NCI-H460 (cell line): ENCODE measurements around the gene RAB24. TPM values are rescaled to one million over a fixed set of nuclear protein-coding genes. Genes with fewer than 3 reads are reported as not detected.
"Not testable (repeated sequence)": the region's sequence is repeated elsewhere in the genome, so short reads cannot be mapped to it uniquely, and the experiment has no call there.

Source experiments
- DNase-seq: peaks from one replicate; pipeline ENCODE4 v3.0.0-alpha.2; 2016; ENCODE audit warnings: low read depth; ENCODE audit errors: extremely low read depth
- total RNA-seq: library from RNA; depleted of rRNA; stranded (reverse); fragments of >200 nt; shearing (Covaris generic); gene quantifications from 2 replicates; pipeline ENCODE4 v1.2.3, GENCODE V29; 2014

The RAB24 gene
- total RNA-seq, 1 experiment from 2014 or later = 29.7 TPM

DNA sequence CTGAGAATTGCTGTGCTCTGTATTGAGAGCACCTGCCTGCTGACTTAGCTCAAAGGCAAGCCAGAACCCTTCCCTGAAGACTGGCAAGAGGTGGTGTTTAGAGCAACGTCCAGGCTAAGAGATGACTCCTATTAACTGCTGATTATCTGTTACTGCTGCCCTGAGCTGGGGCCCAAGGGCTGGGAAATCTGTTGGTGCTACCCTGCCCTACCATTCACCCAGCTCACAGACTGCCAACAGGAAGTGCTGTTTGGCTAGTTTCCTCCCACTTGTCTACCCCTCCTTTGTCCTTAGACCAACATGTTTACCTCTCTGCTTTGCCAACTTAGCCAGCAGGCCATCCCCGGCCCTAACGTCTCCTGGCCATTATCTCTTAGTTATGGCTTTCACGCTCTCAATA is 6.9 kb downstream of the RAB24 start:
- no peak for DNase-seq

GRCh38 chr5:177295924-177296323 is 7.6 kb downstream of the RAB24 start:
- no peak for DNase-seq

GRCh38 chr5:177294632-177295031 is 8.9 kb downstream of the RAB24 start:
- no peak for DNase-seq

DNA sequence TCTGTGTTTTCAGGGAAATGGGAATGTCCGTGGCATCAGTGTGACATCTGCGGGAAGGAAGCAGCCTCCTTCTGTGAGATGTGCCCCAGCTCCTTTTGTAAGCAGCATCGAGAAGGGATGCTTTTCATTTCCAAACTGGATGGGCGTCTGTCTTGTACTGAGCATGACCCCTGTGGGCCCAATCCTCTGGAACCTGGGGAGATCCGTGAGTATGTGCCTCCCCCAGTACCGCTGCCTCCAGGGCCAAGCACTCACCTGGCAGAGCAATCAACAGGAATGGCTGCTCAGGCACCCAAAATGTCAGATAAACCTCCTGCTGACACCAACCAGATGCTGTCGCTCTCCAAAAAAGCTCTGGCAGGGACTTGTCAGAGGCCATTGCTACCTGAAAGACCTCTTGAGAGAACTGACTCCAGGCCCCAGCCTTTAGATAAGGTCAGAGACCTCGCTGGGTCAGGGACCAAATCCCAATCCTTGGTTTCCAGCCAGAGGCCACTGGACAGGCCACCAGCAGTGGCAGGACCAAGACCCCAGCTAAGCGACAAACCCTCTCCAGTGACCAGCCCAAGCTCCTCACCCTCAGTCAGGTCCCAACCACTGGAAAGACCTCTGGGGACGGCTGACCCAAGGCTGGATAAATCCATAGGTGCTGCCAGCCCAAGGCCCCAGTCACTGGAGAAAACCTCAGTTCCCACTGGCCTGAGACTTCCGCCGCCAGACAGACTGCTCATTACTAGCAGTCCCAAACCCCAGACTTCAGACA is 9.5 kb downstream of the RAB24 start:
- DNase-seq = no peak

GRCh38 chr5:177291735-177292134 is 11.8 kb downstream of the RAB24 start:
- DNase-seq = no peak

- no peak for DNase-seq
These were observed 12.5 kb downstream of the RAB24 start for GRCh38 chr5:177290816-177291596.

GRCh38 chr5:177288191-177288590 is 15.3 kb downstream of the RAB24 start:
- DNase-seq = no peak

DNA sequence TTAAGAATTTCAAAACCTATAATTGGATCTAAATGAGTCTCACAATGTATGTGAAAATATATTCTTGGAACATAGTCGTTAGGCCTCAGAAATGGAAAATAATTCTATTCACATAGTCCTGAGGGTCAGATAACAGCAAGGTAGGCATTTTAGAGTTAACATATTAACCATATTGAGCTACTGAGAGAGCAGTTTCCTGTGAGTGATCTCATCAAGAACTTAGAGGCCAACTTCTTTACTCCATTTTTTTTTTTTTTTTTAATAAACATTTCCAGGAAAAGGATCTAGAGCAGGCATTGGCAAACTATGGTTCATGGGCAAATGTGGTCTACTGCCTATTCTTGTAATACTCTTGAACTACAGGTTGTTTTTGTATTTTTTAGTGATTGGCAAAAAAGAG is 26.6 kb downstream of the RAB24 start:
- no peak for DNase-seq

DNA sequence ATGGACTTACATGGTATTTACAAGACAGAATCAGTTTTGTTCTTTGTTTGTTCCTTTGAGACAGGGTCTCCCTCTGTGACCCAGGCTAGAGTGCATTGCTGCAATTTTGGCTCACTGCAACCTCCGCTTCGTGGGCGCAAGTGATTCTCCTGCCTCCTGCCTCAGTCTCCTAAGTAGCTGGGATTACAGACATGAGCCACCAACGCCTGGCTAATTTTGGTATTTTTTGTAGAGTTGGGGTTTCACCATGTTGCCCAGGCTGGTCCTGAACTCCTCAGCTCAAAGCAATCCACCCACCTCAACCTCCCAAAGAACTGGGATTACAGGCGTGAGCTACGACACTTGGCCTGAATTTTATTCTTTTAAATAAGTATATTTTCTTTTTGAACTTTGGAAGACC is 27.6 kb downstream of the RAB24 start:
- DNase-seq = no peak

- DNase-seq = no peak
These were observed 32.4 kb downstream of the RAB24 start for GRCh38 chr5:177271113-177271512.

DNA sequence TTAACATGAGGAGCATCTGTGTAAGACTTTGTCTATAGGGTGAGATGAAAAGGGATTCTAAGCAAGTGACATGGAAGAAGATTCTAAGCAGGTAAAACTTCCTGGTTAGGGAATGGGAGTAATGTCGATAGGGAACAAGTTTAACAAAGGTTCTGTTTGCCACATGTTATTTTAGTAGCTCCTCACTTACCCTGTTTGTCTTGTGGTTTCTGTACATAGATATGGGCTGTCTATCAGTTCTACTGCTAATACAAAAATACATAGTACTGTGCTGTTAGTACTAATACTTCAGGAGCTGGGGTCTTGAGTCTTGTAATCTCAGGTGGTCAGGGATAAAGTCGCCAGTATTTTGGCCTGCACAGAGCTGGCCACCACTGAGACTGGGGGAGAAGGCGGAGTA is 32.9 kb downstream of the RAB24 start:
- no peak for DNase-seq

DNA sequence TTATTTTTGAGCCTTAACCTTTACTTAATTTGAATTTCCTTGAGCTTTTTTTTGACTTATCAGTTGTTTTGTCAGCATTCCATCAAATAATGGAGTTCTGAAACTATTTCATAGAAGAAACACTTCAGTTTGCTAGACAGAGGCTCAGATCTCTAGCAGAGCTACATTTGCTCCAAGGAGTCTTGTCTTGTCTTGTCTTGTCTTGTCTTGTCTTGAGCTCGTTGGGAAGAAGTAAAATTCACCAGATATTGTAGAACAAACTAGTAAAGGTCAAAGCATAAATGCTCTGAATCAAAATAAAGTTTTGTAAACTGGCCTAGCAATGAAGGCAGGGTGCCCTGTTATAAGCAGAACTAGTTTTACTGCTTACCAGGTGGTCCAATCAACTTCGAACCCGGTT is 33.5 kb downstream of the RAB24 start:
- no peak for DNase-seq

DNA sequence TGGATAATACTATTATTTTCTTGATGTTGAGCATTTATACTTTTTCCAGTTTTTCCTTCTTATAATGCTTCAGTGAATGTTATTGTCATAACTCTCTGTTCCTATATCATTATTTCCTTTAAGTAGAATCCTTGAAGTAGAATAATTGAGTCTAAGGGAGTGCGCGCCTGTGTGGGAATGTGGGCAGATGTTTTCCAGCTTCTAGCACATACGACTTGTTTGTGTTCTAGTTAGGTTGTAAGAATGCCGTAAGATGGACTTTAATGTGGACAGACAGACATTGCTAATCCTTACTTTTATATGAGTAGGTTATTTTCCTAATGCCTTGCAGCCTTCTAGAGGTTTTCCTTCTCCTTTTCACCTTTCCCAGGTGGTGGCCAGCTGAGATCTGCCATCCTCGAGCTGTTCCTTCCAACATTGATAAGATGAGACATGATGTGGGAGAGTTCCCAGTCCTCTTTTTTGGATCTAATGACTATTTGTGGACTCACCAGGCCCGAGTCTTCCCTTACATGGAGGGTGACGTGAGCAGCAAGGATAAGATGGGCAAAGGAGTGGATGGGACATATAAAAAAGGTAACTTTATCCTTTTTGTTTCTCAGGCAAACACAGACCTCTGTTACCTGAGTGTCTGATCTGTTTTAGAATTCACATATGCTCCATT is 34.2 kb downstream of the RAB24 start:
- DNase-seq = no peak

GRCh38 chr5:177265395-177265794 is 38.1 kb downstream of the RAB24 start:
- DNase-seq = no peak

GRCh38 chr5:177264178-177264577 is 39.3 kb downstream of the RAB24 start:
- DNase-seq = no peak

GRCh38 chr5:177261510-177261909 is 42.0 kb downstream of the RAB24 start:
- no peak for DNase-seq

DNA sequence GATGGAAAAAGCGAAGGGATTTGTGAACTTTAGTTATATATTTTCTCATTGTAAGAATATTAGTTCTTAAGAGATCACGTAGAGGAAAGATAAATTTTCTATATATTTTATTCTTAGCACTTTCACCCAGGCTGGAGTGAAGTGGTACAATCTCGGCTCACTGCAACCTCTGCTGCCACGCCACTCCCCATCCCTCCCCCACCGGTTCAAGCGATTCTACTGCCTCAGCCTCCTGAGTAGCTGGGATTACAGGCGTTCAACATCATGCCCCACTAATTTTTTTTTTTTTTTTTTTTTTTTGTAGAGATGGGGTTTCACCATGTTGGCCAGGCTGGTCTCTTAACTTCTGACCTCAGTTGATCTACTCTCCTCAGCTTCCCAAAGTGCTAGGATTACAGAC is 42.6 kb downstream of the RAB24 start:
- DNase-seq = no peak

DNA sequence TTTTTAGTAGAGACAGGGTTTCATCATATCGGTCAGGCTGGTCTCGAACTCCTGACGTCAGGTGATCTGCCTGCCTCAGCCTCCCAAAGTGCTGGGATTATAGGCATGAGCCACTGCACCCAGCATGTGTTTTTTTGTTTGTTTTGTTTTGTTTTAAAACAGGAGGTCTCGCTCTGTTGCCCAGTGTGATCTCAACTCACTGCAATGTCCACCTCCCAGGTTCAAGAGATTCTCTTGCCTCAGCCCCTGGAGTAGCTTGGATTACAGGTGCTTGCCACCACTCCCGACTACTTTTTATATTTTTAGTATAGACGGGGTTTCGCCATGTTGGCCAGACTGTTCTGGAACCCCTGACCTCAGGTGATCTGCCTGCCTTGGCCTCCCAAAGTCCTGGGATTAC is 44.8 kb downstream of the RAB24 start:
- not testable (repeated sequence) for DNase-seq

GRCh38 chr5:177256296-177256695 is 47.2 kb downstream of the RAB24 start:
- no peak for DNase-seq

DNA sequence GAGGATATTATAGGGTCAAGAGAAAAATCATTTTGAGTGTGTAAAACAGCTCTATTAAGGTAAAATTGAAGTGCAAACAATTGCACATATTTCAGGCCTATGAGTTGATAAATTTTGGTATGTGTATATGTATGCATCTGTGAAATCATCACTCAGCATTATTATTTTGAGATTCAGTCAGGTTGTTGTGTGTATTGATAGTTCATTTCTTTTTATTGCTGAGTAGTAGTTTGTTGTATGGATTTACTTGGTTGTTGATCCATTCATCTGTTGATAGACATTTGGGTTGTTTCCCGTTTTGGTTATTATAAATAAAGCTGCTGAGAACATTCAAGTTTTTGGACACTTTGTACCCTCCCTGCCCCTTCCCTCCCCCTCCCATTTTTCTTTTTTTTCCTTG is 50.3 kb downstream of the RAB24 start:
- DNase-seq = no peak
